T follicular helper cell (primary cell): ENCODE results near the gene SACM1L.

Experiments used
- DNase-seq: peaks from one replicate; pipeline ENCODE4 v3.0.0-alpha.2; 2020; ENCODE audit warnings: low read depth
- total RNA-seq, 2 experiments: gene quantifications; one replicate each; lab custom pipeline; 2026; lab: John Stamatoyannopoulos, UW

The SACM1L gene, protein sequence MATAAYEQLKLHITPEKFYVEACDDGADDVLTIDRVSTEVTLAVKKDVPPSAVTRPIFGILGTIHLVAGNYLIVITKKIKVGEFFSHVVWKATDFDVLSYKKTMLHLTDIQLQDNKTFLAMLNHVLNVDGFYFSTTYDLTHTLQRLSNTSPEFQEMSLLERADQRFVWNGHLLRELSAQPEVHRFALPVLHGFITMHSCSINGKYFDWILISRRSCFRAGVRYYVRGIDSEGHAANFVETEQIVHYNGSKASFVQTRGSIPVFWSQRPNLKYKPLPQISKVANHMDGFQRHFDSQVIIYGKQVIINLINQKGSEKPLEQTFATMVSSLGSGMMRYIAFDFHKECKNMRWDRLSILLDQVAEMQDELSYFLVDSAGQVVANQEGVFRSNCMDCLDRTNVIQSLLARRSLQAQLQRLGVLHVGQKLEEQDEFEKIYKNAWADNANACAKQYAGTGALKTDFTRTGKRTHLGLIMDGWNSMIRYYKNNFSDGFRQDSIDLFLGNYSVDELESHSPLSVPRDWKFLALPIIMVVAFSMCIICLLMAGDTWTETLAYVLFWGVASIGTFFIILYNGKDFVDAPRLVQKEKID
- total RNA-seq, result 67.7 to 114 reads per million in 2 experiments

DNA sequence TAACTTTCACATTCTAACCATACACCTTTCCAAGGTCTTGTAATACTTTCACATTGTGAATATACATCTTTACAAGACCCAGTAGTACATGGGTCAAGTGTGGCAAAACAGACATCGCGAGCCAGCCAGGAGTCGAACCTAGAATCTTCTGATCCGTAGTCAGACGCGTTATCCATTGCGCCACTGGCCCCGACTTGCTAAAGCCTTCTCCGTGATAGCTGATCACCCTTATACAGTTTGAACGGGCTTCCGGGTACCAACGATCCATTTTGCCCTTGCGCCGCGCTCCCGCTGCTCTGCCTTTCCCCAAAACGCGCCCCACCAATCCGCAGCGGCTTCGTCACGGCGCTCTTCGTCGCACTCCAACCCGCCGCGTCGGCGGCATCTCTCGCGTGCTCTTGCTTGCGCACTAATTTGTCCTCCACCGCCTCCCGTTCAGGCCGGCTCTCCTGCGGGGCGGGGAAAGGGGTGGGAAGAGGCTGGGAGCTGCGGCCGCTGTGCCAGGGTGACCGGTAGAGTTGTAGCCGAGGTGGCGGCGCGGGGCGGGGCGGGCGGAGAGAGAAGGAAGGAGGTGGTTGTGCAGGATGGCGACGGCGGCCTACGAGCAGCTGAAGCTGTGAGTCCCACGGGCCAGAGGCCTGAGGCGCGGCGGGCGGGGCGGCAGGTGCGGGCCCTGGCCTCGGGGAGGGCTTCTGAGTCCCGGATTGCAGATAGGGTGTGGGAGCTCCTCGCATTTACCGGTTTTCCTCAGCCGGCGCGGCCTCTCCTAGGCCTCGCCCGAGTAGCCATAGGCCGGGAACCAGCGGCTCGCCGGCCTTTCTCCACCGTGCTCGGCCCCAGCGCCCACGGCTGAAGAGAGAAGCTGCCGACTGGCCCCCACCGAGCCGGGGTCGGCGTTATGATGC is at the start of gene SACM1L:
SACM1L (plus strand) TSS at position 515 of the 905 bp plus-strand sequence; CDS start at position 585, 70 bp downstream.
- peak; percentile 93 for DNase-seq

DNA sequence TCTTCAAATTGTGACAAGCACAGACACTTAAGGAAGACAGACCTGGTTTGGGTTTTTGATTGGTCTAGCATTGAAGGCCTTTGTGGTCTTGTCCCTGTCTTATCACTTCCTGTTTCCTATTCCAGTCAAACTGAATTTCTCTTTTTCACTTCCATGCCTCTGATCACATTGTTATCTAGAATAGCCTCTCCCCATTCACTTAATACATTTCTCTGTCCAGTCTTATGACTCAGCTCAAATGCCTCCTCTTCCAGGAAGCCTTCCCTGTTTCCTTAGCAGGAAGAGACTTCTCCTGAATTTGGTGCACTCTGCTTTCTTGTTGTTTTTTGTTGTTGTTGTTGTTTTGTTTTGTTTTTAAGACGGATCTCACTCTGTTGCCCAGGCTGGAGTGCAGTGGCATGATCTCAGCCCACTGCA is 49.1 kb upstream of the SACM1L start:
- no peak for DNase-seq

DNA sequence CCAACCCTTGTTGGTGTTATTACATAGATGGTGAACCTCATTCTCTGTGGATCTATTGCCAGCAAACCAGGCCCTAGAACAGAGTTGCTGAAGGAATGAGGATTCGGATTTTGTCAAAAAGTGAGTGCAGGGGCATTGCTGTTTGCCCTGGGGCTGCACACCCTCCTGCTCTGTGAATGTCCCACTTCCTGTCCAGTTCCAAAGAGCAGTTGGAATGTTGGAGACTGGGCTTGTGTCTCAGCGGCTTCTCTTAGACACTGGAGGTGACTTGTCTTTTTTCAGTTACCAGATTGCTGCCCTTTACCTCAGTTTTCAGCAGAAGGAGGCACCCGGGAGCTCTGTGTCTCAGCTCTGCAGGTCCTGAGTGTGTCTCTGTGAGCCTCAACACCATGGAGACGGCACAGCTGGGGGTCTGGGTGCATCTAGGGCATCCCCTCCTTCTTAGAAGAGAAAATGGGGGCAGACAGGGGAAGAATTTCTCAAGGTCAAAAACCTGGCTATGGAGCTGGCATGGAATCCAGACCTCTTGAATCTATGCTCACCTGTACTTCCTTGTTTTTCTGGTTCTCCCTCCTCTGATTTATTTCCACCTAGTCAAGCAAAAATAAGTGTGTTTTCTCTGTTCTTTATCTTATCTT is 48.4 kb upstream of the SACM1L start:
- DNase-seq, result no peak

DNA sequence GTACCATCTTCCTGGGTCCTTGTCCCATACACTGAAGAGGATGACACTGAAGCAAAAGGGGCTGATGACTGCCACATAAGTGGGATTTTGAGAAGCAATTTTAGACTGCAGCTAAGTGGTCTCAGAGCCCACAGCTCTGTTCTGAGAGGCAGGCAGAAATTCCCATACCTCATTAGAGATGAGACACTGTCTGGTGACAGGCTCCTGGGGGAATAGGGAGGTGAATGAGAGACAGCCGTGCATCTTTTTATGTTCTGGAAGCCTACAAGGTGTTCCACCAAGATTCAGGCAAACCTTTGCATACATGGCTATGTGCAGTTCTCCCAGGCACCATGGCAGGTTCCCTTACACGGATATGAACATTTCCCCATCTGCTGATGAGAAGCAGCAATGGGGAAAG is 47.4 kb upstream of the SACM1L start:
- DNase-seq, result no peak

DNA sequence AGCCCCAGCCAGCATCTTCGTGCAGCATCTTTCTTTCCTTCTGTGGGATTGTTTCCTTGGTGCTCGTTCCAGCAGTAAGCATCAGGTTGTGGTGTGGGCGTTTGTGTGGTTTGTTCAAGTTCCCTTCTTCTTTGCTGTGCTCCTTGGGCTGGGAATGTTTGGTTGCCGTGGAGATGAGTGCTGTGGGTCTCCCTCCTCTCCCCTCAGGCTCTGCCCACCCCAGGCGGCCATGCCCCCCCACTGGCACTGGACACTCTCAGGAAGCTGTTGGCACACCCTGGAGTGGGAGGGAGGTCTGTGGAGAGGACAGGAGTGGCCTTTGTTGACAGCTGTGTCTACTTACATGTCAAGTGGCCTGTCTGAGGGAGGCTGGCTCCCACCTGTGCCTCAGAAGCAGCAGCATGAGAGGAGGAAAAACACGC is 46.5 kb upstream of the SACM1L start:
- DNase-seq, result no peak

DNA sequence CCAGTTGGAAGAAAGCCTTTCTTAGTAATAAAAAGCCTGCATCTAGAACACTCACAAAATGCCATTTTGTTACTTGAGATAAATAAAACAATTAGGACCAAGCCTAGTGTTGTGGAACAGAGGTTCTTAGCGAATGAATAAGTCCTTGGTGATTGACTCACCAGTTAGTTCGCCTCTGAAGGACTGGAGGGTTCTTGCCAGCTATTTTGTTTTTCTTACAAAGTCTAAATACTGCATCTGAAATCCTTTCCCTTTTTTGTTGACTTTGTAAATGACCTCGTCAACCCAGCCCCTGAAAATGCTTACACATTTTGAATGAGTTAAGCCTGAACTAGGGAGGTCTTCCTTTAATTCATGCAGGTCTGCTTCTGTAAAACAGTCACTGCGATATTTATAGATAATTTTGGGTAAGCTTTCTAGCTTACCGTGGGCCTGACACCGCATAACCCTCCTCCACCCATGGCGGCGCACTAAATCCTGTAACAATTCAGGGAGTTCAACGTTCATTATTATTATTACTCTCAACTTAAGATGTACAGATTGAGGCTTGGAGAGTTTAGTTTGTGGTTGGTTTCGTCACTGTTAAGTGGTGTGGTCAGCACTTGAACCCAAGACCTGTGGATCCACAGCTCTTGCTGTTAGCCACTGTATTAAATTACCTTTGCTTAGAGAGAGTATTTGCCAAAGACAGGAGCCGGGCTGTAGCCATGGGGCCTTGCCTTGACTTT is 45.0 kb upstream of the SACM1L start:
- DNase-seq, result no peak

DNA sequence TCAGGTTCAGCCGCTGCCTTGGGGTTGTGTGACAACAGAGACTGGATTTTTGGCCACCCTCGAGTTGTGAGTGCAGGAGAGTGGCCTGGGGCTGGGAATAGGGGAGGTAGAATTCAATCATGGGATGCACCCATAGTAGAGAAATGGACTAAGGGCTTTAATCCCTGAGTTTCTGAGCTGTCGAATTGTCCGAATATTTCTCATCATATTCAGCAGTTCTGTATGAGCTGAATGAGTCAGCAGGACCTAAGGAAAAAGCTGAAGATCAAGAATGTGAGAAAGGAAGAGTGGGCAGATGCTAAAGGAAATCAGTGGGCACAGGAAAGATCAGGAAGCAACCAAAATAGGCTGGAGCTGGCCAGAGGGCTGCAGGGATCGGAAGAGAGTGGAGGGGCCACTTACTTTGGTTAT is 44.4 kb upstream of the SACM1L start:
- no peak for DNase-seq

DNA sequence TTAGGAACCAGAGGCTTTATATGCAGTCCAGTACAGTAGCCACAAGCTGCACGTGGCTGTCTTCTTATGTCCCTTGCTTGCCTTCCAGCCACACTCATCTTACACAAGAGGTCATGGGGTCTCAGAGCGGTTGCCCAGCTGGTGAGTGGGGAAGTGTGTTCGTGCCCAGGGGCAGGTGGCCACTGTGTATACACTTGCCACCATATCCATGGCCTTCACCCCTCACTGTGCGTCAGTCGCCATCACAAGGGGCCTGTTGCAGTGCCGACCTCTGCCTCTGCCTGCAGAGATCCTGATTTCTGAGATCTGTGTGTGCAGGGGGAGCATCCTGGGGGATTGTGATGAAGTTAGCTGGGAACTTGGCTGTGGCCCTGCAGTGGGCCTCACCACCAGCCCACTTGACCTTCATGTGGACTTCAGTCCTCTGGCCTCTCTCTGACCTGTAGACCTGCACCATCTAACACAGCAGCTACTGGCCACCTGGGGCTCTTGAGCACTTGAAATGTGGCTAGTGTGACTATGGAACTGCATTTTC is 43.1 kb upstream of the SACM1L start:
- DNase-seq, result no peak

DNA sequence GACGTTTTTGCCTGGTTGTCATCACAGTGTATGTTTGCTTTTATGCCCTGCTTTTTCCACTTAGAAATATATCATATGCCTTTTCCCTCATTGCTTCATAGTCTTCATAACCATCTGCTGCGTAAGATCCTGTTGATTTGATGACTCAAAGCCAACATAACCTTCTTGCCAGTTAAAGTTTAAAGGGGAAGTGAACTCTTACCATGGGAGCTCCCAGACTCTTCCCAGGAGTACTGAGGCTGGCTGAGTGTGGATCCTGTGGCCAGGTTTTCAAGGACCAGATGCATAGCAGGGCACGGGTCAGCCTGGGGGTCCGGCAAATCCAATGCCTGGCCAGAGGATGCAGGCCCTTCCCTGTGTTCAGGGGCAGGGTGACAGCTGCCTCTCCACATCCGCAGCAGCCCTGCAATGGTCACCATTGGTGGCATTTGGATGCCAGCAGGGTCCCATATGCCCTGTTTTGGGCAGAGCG is 42.0 kb upstream of the SACM1L start:
- no peak for DNase-seq

DNA sequence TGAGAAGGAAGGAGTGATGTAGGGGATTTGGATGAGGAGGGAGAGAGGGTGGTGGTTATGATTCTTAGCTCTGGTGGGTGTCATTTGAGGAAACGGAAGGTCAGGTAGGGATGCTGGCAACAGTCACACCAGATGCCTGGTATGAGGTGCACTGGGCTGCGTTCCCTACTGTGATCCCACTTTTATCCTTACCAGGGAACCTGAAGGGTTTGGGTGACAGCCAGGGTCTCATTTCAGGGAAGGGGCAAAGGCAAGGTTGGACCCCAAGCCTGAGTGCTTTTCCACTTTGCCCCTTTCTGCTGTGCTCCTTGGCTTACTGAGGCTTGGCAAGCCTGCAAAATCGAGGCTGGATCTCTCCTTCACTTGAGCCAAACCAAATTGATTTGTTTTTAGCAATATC is 36.0 kb upstream of the SACM1L start:
- no peak for DNase-seq

DNA sequence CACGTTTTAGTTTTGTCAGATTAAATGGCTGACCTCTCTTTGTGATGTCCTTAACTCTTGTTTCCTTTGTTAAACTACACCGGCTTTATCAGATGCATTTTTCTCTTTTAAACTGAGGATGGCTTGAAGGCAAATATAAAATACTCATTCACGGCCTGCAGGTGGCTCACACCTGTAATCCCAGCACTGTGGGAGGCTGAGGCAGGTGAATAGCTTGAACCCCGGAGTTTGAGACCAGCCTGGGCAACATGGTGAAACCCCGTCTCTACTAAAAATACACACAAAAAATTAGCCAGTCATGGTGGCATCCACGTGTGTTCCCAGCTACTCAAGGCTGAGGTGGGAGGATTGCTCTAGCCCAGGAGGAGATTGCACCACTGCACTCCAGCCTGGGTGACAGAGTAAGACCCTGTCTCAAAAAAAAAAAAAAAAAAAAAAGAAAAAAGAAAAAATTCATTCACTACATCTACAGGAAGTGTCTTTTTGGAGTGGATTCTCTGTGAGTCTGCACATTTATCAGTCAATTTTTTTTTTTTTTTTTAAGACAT is 34.7 kb upstream of the SACM1L start:
- DNase-seq, result no peak

DNA sequence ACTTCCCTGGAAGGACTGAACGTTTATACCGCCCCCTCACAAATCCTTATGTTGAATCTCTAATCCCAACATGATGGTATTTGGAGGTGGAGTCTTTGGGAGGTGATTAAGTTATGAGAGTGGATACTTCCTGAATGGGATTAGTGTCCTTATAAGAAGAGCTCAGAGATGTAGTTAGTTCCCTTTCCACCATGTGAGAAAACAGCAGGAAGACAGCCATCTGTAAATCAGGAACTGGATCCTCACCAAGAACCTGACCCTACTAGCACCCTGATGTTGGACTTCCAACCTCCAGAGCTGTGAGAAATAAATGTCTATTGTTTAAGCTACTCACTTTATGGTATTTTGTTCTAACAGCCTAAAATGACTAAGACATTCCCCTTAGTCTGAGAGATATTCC is 33.3 kb upstream of the SACM1L start:
- no peak for DNase-seq

DNA sequence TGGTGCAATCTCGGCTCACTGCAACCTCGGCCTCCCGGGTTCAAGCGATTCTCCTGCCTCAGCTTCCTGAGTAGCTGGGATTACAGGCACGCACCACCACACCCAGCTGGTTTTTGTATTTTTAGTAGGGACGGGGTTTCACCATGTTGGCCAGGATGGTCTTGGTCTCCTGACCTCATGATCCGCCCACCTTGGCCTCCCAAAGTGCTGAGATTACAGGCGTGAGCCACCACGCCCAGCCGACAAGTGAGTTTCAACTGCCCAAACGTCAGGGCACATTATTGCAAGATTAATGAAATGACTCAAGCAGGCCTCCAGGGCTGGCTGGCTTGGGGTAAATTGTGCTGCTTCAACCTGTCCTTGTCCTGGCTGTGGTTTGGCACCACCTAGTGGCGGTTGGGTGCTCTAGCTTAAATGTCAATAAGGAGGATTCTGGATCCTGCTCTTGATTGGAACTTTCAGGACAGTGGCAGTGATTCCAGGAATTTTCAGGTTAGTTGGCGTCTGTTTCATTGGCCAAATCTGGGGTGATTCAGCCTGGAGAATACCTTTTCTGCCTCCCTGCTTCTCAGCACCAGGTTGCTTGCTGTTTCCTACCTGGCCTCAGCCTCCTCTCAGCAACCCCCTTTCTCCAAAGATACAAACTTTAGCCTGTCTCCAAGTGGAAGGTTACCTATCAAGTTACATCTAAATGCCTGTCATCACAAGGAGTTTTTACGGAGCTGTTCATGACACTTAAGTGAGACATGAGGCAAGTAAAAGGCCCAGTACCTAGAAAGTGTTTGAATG is 32.4 kb upstream of the SACM1L start:
- DNase-seq, result peak; percentile 79

DNA sequence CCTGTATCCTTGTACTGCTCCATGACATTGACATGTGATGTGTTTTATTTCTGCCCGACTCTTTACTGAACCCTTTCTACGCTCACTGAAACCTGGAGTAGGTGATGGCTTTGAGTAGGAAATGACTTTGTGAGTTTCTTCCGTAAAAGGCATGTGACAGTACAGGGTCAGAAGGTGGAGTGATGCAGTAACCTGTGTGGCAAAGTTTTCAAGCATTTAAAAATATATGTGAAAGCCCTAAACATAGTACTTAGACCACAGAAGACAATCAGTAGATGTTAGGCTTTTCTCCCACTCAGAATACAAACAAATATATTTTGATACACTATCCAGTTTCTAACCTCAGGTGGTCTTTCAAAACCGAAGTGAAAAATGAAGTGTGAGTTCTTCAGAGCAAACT is 31.3 kb upstream of the SACM1L start:
- no peak for DNase-seq

DNA sequence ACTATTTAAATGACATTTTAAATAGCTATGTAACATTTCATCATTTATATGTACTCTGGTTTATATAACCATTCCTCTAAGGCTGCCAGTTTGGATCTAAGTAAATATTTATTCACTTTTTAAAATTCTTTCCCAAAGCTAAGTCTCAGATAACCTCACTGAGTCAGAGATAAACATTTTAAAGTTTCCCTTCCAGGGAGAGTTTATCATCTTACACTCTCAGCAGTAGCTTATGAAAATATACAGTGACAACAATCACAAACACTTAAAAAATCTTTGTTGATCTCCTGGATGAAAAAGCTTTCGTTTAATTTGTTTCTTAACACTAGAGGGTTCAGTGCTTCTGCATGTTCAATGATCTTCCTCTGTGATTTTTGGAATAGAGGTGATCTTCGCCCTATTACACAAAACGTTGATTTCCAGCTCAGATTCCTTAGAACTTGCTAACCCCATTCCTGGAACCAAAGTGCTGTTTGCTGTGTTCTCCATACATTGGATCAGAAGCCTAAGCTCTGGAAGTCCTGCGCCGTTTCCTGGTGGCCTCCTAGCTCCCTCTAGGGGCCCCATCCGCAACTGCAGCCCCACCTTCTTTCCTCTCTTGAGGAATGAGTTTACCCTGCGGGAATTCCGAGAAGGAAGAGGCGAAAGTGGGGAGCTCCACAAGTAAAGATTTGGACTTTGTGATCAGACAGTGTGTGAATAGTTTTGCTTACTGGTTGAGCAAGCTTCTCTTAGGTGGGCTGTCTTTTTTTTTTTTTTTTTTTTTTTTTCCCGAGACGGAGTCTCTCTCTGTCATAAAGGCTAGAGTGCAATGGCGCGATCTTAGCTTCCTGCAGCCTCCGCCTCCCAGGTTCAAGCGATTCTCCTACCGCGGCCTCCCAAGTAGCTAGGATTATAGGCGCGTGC is 29.3 kb upstream of the SACM1L start:
- peak; percentile 22 for DNase-seq

DNA sequence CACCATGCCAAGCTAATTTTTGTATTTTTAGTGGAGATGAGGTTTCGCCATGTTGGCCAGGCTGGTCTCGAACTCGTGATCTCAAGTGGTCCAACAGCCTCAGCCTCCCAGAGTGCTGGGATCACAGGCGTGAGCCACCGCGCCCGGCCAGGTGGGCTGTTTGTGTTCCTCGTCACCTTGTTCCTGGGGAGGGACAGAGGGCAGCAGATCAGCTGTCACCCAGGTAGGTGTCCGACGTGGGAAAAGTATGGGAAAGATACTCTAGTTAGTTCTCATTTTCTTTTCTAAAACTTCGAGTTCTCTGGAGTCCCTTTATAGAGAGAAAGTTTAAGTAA is 28.7 kb upstream of the SACM1L start:
- no peak for DNase-seq

DNA sequence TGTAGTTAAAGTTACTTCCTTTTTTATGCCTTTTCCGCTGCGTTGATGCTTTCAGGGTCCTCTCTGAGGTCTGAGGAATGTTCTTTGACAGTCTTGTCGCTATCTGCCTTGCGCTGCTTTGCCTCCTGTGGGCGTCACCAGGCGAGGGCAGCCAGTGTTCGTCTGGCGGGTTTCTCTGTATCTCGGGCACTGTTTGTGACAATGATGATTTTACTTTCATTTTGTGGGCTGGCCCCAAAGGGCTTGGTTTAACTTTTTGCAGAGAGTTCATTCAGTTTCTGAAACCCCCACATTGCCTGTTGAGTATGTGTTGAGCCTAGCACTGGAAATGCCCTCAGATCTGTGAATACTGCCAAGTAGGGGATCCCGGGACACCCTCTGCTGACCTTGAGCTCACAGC is 24.6 kb upstream of the SACM1L start:
- DNase-seq, result peak; percentile 55

DNA sequence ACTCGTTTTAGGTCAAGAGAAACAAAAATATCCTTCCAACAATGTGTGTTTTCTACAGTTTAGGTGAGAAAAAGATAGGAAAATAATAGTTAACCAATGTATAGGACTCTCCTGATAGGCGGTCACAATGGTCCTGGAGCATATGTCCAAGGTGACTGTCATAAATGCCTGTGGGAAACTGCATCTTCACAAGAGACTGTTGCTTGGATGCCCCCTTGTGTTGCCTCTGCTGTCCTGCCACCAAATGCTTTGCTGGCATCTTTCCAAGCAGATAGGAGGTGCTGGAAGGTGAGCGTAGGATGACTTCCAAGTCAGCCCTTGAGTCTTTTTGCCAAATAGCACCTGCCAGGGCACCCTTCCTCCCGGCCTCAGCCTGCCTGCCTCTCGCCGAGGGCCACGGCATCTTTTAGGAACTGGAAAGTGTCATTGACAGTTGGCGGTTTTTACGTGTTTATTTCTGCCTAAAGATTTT is 24.1 kb upstream of the SACM1L start:
- peak; percentile 65 for DNase-seq
